SK-N-MC (cell line): ENCODE measurements around the gene INHA.

Experiments used
- EZH2 ChIP-seq: fragments of 200-600 bp; sonication (generic); IDR thresholded peaks from one replicate; pipeline ENCODE4 v1.6.1; 2017; ENCODE audit warnings: antibody characterized with exemption
- FOXP2 ChIP-seq: optimal IDR thresholded peaks from 2 replicates; pipeline ENCODE3; 2011; ENCODE audit warnings: mild to moderate bottlenecking, moderate library complexity; ENCODE audit not compliant: insufficient read depth; ENCODE audit errors: extremely low read length, control extremely low read depth
- POLR2AphosphoS5 ChIP-seq: IDR thresholded peaks from 2 replicates; pipeline ENCODE4 v1.6.1; 2012; ENCODE audit warnings: mild to moderate bottlenecking, low read depth, low read length, borderline replicate concordance

DNA sequence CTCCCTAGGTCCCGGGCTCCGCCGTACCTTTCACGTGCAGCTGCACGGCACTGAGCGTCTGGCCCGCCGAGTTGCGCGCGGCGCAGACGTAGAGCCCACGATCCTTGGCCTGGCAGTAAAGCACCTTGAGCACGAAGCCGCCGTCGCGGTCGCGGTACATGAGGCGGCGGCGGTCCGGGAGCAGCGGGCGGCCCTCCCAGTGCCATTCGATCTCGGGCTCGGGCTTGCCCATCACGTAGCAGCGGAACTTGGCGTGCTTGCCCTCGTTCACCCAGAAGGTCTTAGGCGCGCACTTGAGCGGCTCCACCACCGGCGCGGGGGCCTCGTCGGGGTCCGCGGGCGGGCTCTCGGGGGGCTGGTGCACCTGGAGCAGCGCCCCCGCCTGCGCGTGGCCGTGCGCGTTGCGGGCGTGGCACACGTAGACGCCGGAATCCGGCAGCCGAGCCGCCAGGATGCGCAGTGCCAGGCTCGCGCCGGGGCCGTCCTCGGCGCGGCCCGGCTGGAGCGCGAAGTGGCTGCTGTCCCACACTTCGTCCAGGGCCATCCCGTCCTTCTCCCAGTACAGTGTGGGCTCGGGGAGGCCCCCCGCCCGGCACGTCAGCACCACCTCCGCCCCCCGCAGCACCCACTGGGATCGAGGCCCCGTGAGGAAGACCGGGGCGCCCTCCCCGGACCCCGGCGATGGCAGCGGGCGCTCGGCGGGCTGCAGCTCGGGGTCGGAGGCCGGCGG, 1.8 kb upstream of the INHA start:
- no peak for TF ChIP-seq POLR2AphosphoS5
- TF ChIP-seq EZH2 = no peak
- no peak for TF ChIP-seq FOXP2
